GM12878 (cell line): ENCODE measurements around the gene CASP5. TPM values are rescaled to one million over a fixed set of nuclear protein-coding genes. Genes with fewer than 3 reads are reported as not detected.

Experiments used
- BRCA1 ChIP-seq: IDR thresholded peaks from 2 replicates; pipeline ENCODE4 v1.6.1; 2011; ENCODE audit warnings: low read depth, low read length, improper control_type of control experiment
- CREB1 ChIP-seq: IDR thresholded peaks from 2 replicates; pipeline ENCODE4 v1.6.1; 2012; ENCODE audit warnings: low read depth, mild to moderate bottlenecking, inconsistent platforms
- DPF2 ChIP-seq: fragments of 450-650 bp; IDR thresholded peaks from 2 replicates; pipeline ENCODE4 v1.6.1; 2017; ENCODE audit warnings: mild to moderate bottlenecking
- RBBP5 ChIP-seq: fragments of 200-600 bp; sonication (generic); conservative IDR thresholded peaks from 2 replicates; pipeline ENCODE4 v1.6.1; 2016
- RELA ChIP-seq: fragments of 450-650 bp; IDR thresholded peaks from 2 replicates; pipeline ENCODE4 v1.8.0; 2014; ENCODE audit warnings: borderline replicate concordance; ENCODE audit not compliant: partially characterized antibody
- TBL1XR1 ChIP-seq: IDR thresholded peaks from 2 replicates; pipeline ENCODE4 v1.6.1; 2012; ENCODE audit warnings: low read depth, low read length, improper control_type of control experiment
- TCF3 ChIP-seq: IDR thresholded peaks from 2 replicates; pipeline ENCODE4 v1.6.1; 2012; ENCODE audit warnings: low read depth, mild to moderate bottlenecking, low read length, borderline replicate concordance; ENCODE audit not compliant: insufficient read depth
- polyA plus RNA-seq, 11 experiments: library from polyadenylated mRNA; depleted of rRNA in 4 of 11; unstranded in 6 of 11; stranded (reverse) in 5 of 11; fragments of >200 nt; fragmentation: Nextera tagmentation in 4 of 11; fragmentation: Illumina TruSeq in 1 of 11; extraction: Ambion mirVana in 4 of 11; extraction: Trizol in 1 of 11; gene quantifications; 1 replicate in 1 of 11; 2 replicates in 10 of 11; pipeline versions ENCODE4 v1.2.1 to v1.2.3, GENCODE V29; 2011 to 2016; ENCODE audit warnings: inconsistent platforms in 2 of 11, missing spikeins in 2 of 11, low read depth in 1 of 11
- total RNA-seq, 4 experiments: library from RNA; depleted of rRNA in 3 of 4; stranded (reverse); fragments of >200 nt in 3 of 4; fragmentation: Illumina TruSeq in 1 of 4; extraction: Trizol in 1 of 4; gene quantifications; 2 replicates each; pipeline versions ENCODE4 v1.2.1 to v1.2.3, GENCODE V29; 2013 to 2021
- TF ChIP-seq, protein P1 (sequence below): IDR thresholded peaks from 2 replicates; pipeline ENCODE4 v1.6.1; 2011; ENCODE audit warnings: low read depth, mild to moderate bottlenecking, low read length, moderate library complexity, borderline replicate concordance; ENCODE audit errors: extremely low read depth
- TF ChIP-seq, protein P2 (sequence below): IDR thresholded peaks from 2 replicates; pipeline ENCODE4 v1.6.1; 2011; ENCODE audit warnings: borderline replicate concordance, low read depth, mild to moderate bottlenecking, moderate library complexity, low read length; ENCODE audit not compliant: insufficient read depth, poor library complexity, severe bottlenecking
- TF ChIP-seq, protein P3 (sequence below): fragments of 450-650 bp; IDR thresholded peaks from 2 replicates; pipeline ENCODE4 v1.6.1; 2016; ENCODE audit warnings: mild to moderate bottlenecking, moderate library complexity, borderline replicate concordance

CASP5 gene
- total and polyA plus RNA-seq, 10 of the 15 experiments (the other 5 are each of a cell fraction or from before 2014, with no cell fraction given): not detected

DNA sequence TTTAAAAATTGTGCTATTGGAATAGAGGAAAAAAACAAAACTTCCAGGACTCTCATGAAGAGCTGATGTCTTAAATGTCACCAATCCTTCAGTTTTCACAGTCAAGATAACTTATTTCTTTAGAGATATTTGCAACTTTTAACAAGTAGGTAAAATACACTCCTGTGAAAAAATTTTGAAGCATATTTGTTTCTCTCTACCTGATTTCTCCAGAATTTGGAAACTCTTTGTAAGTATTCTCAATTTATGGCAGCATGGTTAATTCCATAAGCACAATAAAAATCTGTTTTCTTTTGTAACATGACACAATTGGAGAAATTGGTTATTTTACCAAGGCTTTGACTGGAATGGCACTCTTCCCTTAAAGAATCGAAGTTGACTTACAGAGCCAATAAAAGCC lies 58.7 kb downstream of the CASP5 start (continued):
- TF ChIP-seq, protein P1, sequence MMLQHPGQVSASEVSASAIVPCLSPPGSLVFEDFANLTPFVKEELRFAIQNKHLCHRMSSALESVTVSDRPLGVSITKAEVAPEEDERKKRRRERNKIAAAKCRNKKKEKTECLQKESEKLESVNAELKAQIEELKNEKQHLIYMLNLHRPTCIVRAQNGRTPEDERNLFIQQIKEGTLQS: no peak
- no peak for TF ChIP-seq TCF3
- no peak for TF ChIP-seq CREB1
- TF ChIP-seq, protein P2, sequence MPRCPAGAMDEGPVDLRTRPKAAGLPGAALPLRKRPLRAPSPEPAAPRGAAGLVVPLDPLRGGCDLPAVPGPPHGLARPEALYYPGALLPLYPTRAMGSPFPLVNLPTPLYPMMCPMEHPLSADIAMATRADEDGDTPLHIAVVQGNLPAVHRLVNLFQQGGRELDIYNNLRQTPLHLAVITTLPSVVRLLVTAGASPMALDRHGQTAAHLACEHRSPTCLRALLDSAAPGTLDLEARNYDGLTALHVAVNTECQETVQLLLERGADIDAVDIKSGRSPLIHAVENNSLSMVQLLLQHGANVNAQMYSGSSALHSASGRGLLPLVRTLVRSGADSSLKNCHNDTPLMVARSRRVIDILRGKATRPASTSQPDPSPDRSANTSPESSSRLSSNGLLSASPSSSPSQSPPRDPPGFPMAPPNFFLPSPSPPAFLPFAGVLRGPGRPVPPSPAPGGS: no peak
- no peak for TF ChIP-seq RBBP5
- TF ChIP-seq RELA: no peak
- no peak for TF ChIP-seq DPF2
- no peak for TF ChIP-seq TBL1XR1
- TF ChIP-seq BRCA1: no peak
- TF ChIP-seq, protein P3, sequence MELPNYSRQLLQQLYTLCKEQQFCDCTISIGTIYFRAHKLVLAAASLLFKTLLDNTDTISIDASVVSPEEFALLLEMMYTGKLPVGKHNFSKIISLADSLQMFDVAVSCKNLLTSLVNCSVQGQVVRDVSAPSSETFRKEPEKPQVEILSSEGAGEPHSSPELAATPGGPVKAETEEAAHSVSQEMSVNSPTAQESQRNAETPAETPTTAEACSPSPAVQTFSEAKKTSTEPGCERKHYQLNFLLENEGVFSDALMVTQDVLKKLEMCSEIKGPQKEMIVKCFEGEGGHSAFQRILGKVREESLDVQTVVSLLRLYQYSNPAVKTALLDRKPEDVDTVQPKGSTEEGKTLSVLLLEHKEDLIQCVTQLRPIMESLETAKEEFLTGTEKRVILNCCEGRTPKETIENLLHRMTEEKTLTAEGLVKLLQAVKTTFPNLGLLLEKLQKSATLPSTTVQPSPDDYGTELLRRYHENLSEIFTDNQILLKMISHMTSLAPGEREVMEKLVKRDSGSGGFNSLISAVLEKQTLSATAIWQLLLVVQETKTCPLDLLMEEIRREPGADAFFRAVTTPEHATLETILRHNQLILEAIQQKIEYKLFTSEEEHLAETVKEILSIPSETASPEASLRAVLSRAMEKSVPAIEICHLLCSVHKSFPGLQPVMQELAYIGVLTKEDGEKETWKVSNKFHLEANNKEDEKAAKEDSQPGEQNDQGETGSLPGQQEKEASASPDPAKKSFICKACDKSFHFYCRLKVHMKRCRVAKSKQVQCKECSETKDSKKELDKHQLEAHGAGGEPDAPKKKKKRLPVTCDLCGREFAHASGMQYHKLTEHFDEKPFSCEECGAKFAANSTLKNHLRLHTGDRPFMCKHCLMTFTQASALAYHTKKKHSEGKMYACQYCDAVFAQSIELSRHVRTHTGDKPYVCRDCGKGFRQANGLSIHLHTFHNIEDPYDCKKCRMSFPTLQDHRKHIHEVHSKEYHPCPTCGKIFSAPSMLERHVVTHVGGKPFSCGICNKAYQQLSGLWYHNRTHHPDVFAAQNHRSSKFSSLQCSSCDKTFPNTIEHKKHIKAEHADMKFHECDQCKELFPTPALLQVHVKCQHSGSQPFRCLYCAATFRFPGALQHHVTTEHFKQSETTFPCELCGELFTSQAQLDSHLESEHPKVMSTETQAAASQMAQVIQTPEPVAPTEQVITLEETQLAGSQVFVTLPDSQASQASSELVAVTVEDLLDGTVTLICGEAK: no peak
